ENCODE data around the gene NAB2.

- no peak for TF ChIP-seq POLR2A (IDR thresholded peaks at IDR 0.05; ENCODE audit: extremely low read depth, insufficient read length)
- TF ChIP-seq MAX (IDR thresholded peaks at IDR 0.05; ENCODE audit: low read depth, low read length) = no peak
- TF ChIP-seq CTCF (IDR thresholded peaks at IDR 0.05; ENCODE audit: low read depth, low read length) = no peak
- no peak for TF ChIP-seq MYC (IDR thresholded peaks at IDR 0.05; ENCODE audit: low read depth, low read length)
These were observed 3.0 kb downstream of the NAB2 start for GRCh38 chr12:57091638-57092528.
